Activated T-helper 17 cell treated with anti-CD3 and anti-CD28 coated beads, Interleukin-2, amount 50 U/mL, for 72 hours (primary cell): ENCODE data around the gene C1GALT1C1L. TPM values are rescaled to one million over a fixed set of nuclear protein-coding genes. Genes with fewer than 3 reads are reported as not detected.
A peak's percentile ranks its signal among the peaks of the same experiment; 100 is the strongest.

Source experiments
- ATAC-seq: fragments of 150-1000 bp; cut with Tn5 transposase; replicated peaks from 2 replicates; pipeline ENCODE4 v1.10.0; 2021; ENCODE audit warnings: mild to moderate bottlenecking, moderate library complexity
- H3K27ac Mint-ChIP-seq: one replicate; pipeline ENCODE4 v1.8.0; 2022; ENCODE audit warnings: mixed read lengths
- H3K27me3 Mint-ChIP-seq: one replicate; pipeline ENCODE4 v1.8.0; 2022; ENCODE audit warnings: mixed read lengths
- H3K36me3 Mint-ChIP-seq: one replicate; pipeline ENCODE4 v1.8.0; 2022; ENCODE audit warnings: low read depth, mild to moderate bottlenecking, mixed read lengths
- H3K4me1 Mint-ChIP-seq: one replicate; pipeline ENCODE4 v1.8.0; 2022; ENCODE audit warnings: mixed read lengths
- H3K4me3 Mint-ChIP-seq: one replicate; pipeline ENCODE4 v1.8.0; 2022; ENCODE audit warnings: mild to moderate bottlenecking, mixed read lengths
- H3K9me3 Mint-ChIP-seq: one replicate; pipeline ENCODE4 v1.8.0; 2022; ENCODE audit warnings: mixed read lengths
- total RNA-seq, 2 donors: library from RNA; stranded (reverse); gene quantifications; one replicate each; pipeline ENCODE4 v1.2.3, GENCODE V29; 2022

Gene C1GALT1C1L
- total RNA-seq = not detected

DNA sequence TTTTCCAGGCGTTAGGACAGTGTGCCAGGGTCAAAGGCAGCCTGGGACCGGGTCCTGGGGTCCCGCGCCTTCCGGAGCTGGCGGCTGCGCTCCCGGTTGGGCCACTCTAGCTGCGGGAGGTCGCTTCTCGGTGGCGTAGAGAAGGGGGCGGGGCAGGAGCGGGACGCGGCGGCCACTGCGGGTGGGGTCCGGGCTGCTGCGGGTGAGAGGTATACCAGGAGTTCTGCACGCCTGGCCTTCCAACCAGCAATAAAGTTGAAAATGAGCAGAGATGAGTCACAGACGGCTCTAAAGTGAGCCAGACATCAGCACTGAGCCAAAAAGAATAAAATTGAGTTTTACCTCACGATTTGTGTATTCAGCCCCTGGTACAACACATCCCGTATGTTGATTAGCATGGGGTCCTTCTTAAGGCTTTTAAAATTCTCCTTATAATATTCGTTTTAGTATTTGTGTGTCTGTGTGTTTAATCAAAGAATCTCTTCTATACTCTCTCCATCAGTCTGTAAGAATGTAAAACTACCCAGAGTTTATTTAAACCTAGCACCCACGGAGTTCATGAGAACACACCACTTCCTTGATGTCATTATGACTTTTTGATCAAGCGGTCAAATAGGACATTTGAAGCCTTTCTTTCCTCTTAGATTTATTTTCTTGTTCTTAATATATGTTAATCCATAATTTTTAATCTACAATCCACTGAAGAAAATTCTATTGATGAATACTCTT is at the start of gene C1GALT1C1L:
C1GALT1C1L (minus strand) TSS at position 108 of the 729 bp plus-strand sequence; CDS start at position 1, 107 bp downstream.
- Mint-ChIP-seq H3K4me1 (no peaks in the 10 kb centered on the region), H3K27ac (no peak within 1 kb of the TSS), H3K4me3 (peak within 1 kb of the TSS; percentile 6), H3K36me3 (no peaks in the 10 kb centered on the region), H3K9me3 (peaks cover 6% of the 10 kb centered on the region), H3K27me3 (peaks cover 20% of the 10 kb centered on the region)
- ATAC-seq = peak; percentile 55

DNA sequence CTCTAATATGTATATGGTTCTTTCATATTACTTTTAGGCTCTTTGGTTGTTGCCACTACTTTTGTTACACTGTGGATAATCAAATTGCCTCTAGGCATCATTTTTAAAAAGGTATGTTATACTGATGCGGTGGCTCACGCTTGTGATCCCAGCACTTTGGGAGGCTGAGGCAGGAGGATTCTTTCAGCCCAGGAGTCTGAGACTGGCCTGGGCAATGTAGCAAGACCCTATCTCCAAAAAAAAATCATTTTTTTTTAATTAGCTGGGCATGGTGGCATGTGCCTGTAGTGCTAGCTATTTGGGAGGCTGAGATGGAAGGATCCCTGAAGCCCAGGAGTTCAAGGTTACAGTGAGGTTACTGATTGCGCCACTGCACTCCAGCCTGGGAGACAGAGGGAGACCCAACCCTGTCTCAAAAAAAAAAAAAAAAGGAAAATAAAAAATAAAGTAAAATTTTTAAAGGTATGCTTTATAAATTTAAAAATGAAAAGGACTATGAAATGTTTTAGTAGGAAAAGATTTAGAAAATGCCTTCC is 49.5 kb upstream of the C1GALT1C1L start:
- H3K27ac Mint-ChIP-seq = no peak overlapping the region
- no peak for ATAC-seq
- peaks cover 9% of the 10 kb centered on the region for H3K27me3 Mint-ChIP-seq
- H3K36me3 Mint-ChIP-seq = no peaks in the 10 kb centered on the region
- no peaks in the 10 kb centered on the region for H3K9me3 Mint-ChIP-seq
- H3K4me3 Mint-ChIP-seq = no peak overlapping the region
- H3K4me1 Mint-ChIP-seq = no peaks in the 10 kb centered on the region

DNA sequence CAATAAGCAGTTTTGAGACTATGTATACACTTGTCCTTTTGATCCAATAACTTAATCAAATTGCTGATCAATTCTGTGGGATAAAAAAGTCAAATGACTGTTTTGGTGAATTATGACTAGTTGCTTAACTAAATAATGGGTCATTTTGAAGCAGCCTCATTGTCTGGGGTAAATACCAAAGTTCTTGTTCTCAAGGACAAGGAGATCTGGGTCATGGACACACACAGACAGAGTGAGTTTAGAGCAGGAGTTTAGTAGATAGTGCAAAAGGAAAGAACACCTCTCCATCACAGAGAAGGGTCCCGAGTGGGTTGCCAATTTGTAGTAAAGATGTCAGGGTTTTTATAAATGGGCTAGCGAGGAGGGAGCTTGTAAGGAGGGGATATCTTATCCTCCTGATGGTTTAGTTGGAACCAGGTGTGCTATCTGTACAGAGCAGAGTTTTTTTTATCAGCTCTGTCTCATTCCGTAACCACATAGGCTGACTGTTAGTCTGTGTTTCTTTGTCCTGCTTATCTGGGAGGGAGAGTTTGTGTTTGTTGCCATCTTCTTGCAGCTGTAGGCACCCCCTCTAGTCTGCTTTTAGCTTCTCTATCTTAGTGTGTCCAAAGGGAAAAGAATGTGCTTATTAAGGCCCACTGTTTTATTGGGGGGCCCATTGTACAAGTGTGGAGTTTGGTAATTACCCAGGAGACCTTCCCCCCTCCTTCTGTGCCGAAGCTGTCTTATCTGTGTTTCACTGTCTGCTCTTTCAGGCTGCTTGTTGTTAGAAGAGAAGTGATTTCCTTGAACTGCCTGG is 48.7 kb upstream of the C1GALT1C1L start:
- H3K36me3 Mint-ChIP-seq = no peaks in the 10 kb centered on the region
- H3K27me3 Mint-ChIP-seq = peaks cover 9% of the 10 kb centered on the region
- no peaks in the 10 kb centered on the region for H3K4me1 Mint-ChIP-seq
- H3K4me3 Mint-ChIP-seq = no peak overlapping the region
- H3K27ac Mint-ChIP-seq = no peak overlapping the region
- no peaks in the 10 kb centered on the region for H3K9me3 Mint-ChIP-seq
- ATAC-seq = no peak

DNA sequence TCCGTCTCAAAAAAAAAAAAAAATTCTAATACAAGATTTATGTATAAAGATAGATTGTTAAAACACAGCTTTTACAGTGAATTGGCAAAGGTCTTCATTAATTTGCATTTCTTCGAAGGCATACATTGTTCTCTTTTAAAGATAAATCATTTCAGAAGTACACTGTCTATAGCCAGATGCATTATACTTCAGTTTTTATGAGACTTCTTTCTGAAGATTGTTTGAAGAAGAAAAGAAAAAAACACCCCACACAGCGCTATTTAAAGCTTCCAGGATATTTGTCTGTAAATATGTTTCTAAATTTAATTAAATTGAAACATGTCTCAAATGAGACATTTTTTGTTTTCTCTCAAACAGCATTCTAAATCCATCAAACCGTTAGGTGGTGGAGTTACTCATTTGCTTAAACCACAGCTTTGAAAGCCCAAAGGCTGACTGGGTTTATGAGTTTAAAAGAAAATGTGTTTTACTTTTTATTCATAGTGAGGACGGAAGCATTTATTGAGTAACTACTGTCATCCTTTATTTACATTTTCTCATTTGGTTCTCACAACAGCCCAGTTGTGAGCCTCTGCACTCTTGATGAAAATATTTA is 42.4 kb upstream of the C1GALT1C1L start:
- Mint-ChIP-seq H3K36me3 (no peaks in the 10 kb centered on the region), H3K9me3 (no peaks in the 10 kb centered on the region)

DNA sequence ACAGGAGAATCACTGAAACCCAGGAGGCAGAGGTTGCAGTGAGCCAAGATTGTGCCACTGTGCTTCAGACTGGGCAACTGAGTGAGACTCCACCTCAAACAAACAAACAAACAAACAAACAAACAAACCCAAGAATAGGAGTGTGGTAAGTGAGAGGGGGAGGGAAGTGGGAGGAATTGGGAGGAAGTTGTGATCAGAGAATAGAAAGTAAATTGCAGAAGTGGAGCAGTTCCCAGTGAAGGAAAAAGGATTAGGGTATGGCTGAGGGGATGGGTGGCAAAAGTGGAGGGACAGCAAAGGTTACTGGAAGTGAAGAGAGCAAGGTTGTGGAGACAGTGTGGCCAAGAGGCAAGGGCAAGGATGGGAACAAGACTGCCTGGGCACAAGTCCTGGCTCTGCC is 41.1 kb upstream of the C1GALT1C1L start:
- Mint-ChIP-seq H3K36me3 (no peaks in the 10 kb centered on the region), H3K4me3 (no peak overlapping the region), H3K4me1 (no peaks in the 10 kb centered on the region), H3K27me3 (peaks cover 9% of the 10 kb centered on the region), H3K9me3 (no peaks in the 10 kb centered on the region), H3K27ac (no peak overlapping the region)
- no peak for ATAC-seq

More for the DNA sequence above, 42.4 kb upstream of the C1GALT1C1L start:
- no peak for ATAC-seq
- Mint-ChIP-seq H3K27ac (no peak overlapping the region), H3K4me3 (no peak overlapping the region), H3K4me1 (no peaks in the 10 kb centered on the region), H3K27me3 (peaks cover 15% of the 10 kb centered on the region)

DNA sequence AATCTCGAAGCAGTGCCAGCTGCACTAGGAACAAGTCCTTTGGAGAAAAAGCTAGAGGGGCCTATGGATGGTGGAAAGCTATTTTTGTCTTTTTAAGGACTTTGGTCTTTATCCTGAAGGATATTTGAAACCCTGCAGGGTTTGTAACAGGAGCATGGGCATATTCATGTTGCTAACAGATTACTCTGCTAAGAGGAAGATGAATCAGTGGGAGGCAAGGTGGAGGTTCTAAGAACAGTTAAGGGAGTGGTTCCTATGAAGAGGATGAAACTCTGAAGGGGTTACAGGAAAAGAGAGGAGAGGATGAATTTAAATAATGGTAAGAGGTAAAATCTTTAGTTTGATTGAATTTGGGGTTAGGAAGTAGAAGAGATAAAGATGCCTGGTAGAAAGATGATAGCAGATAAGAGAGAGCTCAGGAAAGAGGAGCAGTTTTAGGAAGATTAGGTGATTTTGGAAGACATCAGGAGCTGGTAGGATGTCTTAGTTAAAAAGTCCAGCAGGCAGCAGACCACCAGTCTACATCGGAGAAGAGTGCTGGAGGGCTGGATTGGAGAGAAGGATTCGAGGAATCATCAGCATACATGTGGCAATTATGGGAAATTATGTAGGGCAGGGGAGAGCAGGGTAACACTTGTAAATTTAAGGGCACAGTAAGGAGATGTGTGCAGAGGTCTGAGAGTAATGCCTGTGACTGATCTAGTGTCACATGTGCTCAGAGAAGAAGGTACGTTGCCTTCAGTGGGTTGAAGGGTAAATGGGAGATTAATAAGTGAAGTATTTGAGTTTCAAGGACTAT is 39.3 kb upstream of the C1GALT1C1L start:
- ATAC-seq = no peak
- Mint-ChIP-seq H3K36me3 (no peaks in the 10 kb centered on the region), H3K27me3 (peaks cover 9% of the 10 kb centered on the region), H3K4me3 (no peak overlapping the region), H3K27ac (no peak overlapping the region), H3K9me3 (no peaks in the 10 kb centered on the region), H3K4me1 (no peaks in the 10 kb centered on the region)

DNA sequence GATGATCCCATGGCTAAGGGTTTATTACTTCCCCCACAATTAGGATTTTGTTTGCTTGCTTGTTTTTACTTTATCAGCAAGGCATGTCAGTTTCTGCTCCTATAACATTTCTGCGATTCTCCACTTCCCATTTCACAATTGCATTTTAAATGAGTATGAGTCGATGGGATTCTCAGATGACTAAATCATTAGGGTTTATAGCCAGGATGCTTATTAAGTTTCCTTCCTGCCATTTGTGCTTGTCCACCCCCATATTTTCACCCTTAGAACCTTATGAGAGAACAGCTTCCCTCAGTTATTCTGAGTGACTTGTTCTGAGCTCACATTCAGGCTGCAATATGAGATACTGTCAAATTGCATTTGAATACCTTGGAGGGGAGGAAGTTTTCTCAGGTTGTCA is 37.9 kb upstream of the C1GALT1C1L start:
- no peaks in the 10 kb centered on the region for H3K4me1 Mint-ChIP-seq
- ATAC-seq = no peak
- H3K4me3 Mint-ChIP-seq = no peak overlapping the region
- peaks cover 14% of the 10 kb centered on the region for H3K27me3 Mint-ChIP-seq
- H3K27ac Mint-ChIP-seq = no peak overlapping the region
- H3K9me3 Mint-ChIP-seq = no peaks in the 10 kb centered on the region
- H3K36me3 Mint-ChIP-seq = no peaks in the 10 kb centered on the region

DNA sequence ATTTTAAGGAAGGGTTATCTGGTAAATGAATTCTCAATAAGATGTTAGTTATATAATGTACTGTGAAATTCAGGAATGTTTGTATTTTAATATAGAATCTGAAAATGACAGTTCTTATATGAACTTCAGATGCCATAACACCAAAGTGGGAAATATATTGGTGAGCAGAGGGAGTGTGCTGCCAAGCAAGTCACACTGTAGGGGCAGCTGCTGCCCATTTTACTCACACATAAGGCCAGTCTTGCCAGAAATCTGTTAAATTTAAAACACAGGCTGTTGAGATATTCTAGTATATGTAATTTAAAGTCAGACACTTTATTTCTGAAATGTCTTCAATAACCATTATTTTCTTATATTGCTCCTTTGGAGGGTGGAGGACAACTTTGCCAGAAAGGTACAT is 34.6 kb upstream of the C1GALT1C1L start:
- no peak overlapping the region for H3K27ac Mint-ChIP-seq
- H3K9me3 Mint-ChIP-seq = no peaks in the 10 kb centered on the region
- H3K4me3 Mint-ChIP-seq = no peak overlapping the region
- H3K4me1 Mint-ChIP-seq = no peaks in the 10 kb centered on the region
- no peaks in the 10 kb centered on the region for H3K36me3 Mint-ChIP-seq
- ATAC-seq = no peak
- peaks cover 11% of the 10 kb centered on the region for H3K27me3 Mint-ChIP-seq

DNA sequence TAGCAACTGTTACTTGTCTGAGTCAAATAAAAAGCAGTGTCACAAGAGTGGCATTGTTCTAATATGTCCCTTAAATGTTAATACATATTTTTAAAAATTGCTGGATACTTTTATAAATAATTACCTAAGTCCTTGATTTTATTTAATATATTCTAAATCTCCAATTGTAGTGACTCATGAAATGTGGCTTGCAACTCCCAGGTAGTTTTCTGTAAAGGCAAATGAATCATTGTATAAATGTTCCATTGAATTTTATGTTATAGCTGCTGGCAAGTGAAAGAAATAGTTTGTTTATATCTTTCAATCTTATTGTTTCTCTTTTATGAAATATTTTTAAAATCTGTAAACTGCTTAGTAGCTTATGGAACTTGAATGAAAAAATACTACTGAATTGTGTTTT is 32.7 kb upstream of the C1GALT1C1L start:
- Mint-ChIP-seq H3K27me3 (peaks cover 8% of the 10 kb centered on the region), H3K4me3 (no peak overlapping the region)

DNA sequence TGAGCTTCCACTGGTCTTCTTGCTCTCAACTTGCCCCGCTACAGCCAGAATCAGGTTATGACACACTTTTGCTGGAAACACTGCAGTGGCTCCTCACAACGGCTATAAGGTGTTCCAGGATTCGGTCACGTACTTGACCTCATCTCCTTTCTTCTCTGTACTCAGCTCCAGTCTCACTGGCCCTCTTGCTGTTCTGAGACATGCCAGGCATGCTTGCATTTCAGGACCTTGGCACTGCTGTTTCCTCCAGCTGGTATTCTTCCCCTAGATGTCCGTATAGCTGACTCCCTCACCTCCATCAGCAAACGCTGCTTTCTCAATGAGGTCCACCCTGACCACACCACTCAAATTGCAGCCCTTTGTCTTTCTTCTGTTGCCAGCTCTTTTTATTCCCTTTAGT is 31.9 kb upstream of the C1GALT1C1L start:
- no peak overlapping the region for H3K4me3 Mint-ChIP-seq
- no peaks in the 10 kb centered on the region for H3K9me3 Mint-ChIP-seq
- no peak overlapping the region for H3K27ac Mint-ChIP-seq
- ATAC-seq = no peak
- H3K4me1 Mint-ChIP-seq = no peaks in the 10 kb centered on the region
- H3K36me3 Mint-ChIP-seq = no peaks in the 10 kb centered on the region
- H3K27me3 Mint-ChIP-seq = peaks cover 10% of the 10 kb centered on the region

More for the DNA sequence above, 32.7 kb upstream of the C1GALT1C1L start:
- ATAC-seq = no peak
- H3K9me3 Mint-ChIP-seq = no peaks in the 10 kb centered on the region
- no peak overlapping the region for H3K27ac Mint-ChIP-seq
- H3K4me1 Mint-ChIP-seq = no peaks in the 10 kb centered on the region
- no peaks in the 10 kb centered on the region for H3K36me3 Mint-ChIP-seq

DNA sequence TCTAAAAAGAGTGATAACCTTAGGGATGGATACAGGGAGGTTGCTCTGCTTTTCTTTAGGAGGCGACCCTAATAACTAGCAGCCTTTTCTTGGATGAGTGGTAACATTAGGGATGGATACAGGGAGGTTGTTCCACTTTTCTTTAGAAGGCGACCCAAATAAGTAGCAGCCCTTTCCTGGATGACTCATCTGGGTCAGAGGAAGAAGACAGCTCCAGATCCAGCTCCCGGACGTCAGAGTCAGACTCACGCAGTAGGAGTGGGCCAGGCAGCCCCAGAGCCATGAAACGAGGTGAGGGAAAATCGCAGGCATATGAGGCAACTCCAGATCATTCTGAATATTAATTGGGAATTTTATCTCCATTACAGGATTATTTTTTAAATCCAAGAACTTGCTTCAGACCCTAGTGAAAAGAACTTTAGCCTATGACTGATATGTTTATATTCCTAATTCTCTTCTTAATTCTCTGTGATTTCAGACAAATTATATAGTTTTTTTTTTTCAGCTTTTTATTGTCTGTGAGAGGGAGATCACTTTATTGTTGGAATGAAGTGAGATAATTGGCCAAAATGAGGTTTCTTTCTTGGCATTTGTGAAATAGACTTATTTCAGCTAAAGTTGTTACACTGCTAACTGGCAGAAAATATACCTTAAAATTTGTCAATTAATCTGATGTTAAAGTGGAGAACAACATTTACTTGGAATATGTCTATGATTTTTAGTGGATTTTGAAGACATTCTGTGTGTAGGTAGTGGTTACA is 31.2 kb upstream of the C1GALT1C1L start:
- H3K9me3 Mint-ChIP-seq = no peaks in the 10 kb centered on the region
- H3K36me3 Mint-ChIP-seq = no peaks in the 10 kb centered on the region
- H3K4me3 Mint-ChIP-seq = no peak overlapping the region
- no peak for ATAC-seq
- H3K27me3 Mint-ChIP-seq = peaks cover 14% of the 10 kb centered on the region
- no peak overlapping the region for H3K27ac Mint-ChIP-seq
- no peaks in the 10 kb centered on the region for H3K4me1 Mint-ChIP-seq

DNA sequence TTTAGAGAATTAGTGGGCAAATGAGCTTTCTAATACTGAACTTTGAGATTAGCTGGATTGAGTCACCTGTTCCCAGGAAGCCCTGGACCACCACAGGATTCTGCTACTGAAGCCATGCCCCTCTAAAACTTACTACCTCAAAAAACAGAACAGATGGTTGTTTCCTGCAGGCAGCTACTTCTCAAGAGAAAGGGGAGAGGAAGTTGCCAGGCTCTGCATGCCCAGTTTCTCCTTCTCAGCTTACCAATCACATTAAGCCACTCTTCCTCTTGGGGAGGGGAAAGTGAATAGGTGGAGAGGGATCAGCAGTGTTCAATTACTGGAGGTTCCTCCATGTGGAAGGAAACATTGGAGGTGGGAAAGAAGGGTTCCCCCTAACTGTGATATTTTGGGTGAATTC is 24.9 kb upstream of the C1GALT1C1L start:
- no peak for ATAC-seq
- no peaks in the 10 kb centered on the region for H3K9me3 Mint-ChIP-seq

DNA sequence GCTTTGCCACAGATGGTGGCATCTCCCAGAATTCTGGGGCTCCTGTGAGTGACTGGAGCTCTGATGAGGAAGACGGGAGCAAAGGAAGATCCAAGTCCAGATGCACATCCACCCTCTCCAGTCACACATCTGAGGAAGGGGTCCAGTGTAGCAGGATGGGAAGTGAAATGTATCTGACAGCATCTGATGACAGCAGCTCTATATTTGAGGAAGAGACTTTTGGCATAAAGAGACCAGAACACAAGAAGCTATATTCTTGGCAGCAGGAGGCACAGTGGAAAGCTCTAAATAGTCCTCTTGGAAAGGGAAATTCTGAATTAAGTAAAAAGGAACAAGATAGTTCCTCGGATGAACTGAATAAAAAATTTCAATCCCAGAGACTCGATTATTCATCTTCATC is 23.5 kb upstream of the C1GALT1C1L start:
- Mint-ChIP-seq H3K4me1 (no peaks in the 10 kb centered on the region), H3K4me3 (no peak overlapping the region), H3K27me3 (peaks cover 9% of the 10 kb centered on the region), H3K9me3 (no peaks in the 10 kb centered on the region), H3K36me3 (no peaks in the 10 kb centered on the region), H3K27ac (peak overlapping the region; percentile 43)
- no peak for ATAC-seq

More for the DNA sequence above, 24.9 kb upstream of the C1GALT1C1L start:
- Mint-ChIP-seq H3K36me3 (no peaks in the 10 kb centered on the region), H3K4me1 (no peaks in the 10 kb centered on the region), H3K4me3 (no peak overlapping the region), H3K27ac (no peak overlapping the region), H3K27me3 (peaks cover 9% of the 10 kb centered on the region)
